Heart right ventricle (tissue), 16 donors: ENCODE data around the gene CFAP70. TPM values are rescaled to one million over a fixed set of nuclear protein-coding genes. Genes with fewer than 3 reads are reported as not detected.
"Not testable (repeated sequence)": the region's sequence is repeated elsewhere in the genome, so short reads cannot be mapped to it uniquely, and the experiment has no call there.

Source experiments
- ATAC-seq, 8 donors: fragments of 200-7000 bp; cut with Tn5 transposase; one replicate each; pipeline ENCODE4 v1.9.1; 2020; ENCODE audit warnings: mild to moderate bottlenecking in 8 of 8, moderate library complexity in 8 of 8, moderate number of reproducible peaks in 1 of 8
- DNase-seq, 2 donors: peaks; one replicate each; pipeline ENCODE4 v3.0.0-alpha.2; 2020
- H3K27ac ChIP-seq, 10 donors: fragments of 200-600 bp; sonication (generic) in 2 of 10; one replicate each; pipeline versions ENCODE4 v1.5.0 to v1.8.0; 2020 to 2022; ENCODE audit warnings: mild to moderate bottlenecking in 3 of 10
- H3K27me3 ChIP-seq, 7 donors: fragments of 200-600 bp; one replicate each; pipeline ENCODE4 v1.8.0; 2021 to 2022; ENCODE audit warnings: mild to moderate bottlenecking in 2 of 7
- H3K36me3 ChIP-seq, 9 donors: fragments of 200-600 bp; sonication (generic) in 1 of 9; one replicate each; pipeline versions ENCODE4 v1.5.0 to v1.8.0; 2020 to 2022; ENCODE audit warnings: mild to moderate bottlenecking in 2 of 9
- H3K4me1 ChIP-seq, 9 donors: fragments of 200-600 bp; sonication (generic) in 1 of 9; one replicate each; pipeline versions ENCODE4 v1.5.0 to v1.8.0; 2020 to 2022; ENCODE audit warnings: mild to moderate bottlenecking in 4 of 9
- H3K4me3 ChIP-seq, 10 donors: fragments of 200-600 bp; sonication (generic) in 2 of 10; one replicate each; pipeline versions ENCODE4 v1.5.0 to v1.8.0; 2020 to 2022; ENCODE audit warnings: mild to moderate bottlenecking in 7 of 10, moderate library complexity in 2 of 10
- H3K9me3 ChIP-seq, 11 donors: fragments of 200-600 bp in 10 of 11; sonication (generic) in 2 of 11; one replicate each; pipeline versions ENCODE4 v1.5.0 to v1.8.0; 2013 to 2022; ENCODE audit warnings: mild to moderate bottlenecking in 2 of 11, control low read depth in 1 of 11, moderate library complexity in 1 of 11
- CTCF ChIP-seq, 9 donors: fragments of 200-600 bp; sonication (generic) in 2 of 9; IDR thresholded peaks; one replicate each; pipeline versions ENCODE4 v1.5.0 to v1.8.0; 2021 to 2022; ENCODE audit warnings: antibody characterized with exemption in 9 of 9, mild to moderate bottlenecking in 5 of 9, moderate library complexity in 1 of 9
- WGBS, 2 donors: extraction: QIAGEN DNeasy Blood & Tissue Kit; methylation state at CpG; one replicate each; pipeline ENCODE4 v1.1.7; 2013; ENCODE audit warnings: inconsistent platforms in 1 of 2; 5-methylcytosine and 5-hydroxymethylcytosine counted together
- intact Hi-C, 10 donors: fragments of 100-400 bp; cut with DNase I; formaldehyde crosslinking; loops; one replicate each; pipeline versions ENCODE4 v1.11.1 to v1.14.2; 2022
- polyA plus RNA-seq, 2 donors: library from polyadenylated mRNA; stranded (reverse); fragments of 200-250 nt; gene quantifications; one replicate each; pipeline ENCODE4 v1.2.3, GENCODE V29; 2013
- total RNA-seq, 10 donors: library from RNA; stranded (reverse); fragmentation: NEBNext Ultra II Directional in 3 of 10; extraction: Animal tissue kit (Norgen Biotek cat#: 25700) in 3 of 10; gene quantifications; one replicate each; pipeline versions ENCODE4 v1.2.1 to v1.2.4, GENCODE V29; 2021 to 2023
- donor health status: Arrhythmogenic right ventricular cardiomyopathy.
- donor health status: ischemic (EF 13 %, LVEDD 7.1; RV severe dilation, severe dysfunction).
- donor health status: healthy with polysubstance abuse.
- donor health status: DM: no; HTN: yes; CAD: no.
- donor health status: DM: no; HTN: no; CAD: no.
- donor health status: ischemic (EF 25% LVEDD 6.9; RV normal size, moderate dysfunction).
- donor health status: ischemic (EF 25% LVEDD 5.7; RV mildly dilated, moderate dysfunction).
- donor health status: healthy.
- donor health status: DM: yes; HTN: yes; CAD: no.
- donor health status: Ischemic cardiomyopathy.
- donor health status: ischemic (EF 35%, LVEDD 5.7; RV mildly dilated, moderate dysfunction).
- donor health status: nonischemic (EF 11% LVEDD 7.7; RV severe dilation, severe dysfunction).
- donor health status: DM: yes; HTN: yes; CAD: no.
- donor health status: PGD.
- donor health status: ischemic (EF 29% LVEDD 5.4; RV normal size, mild dysfunction).
- donor health status: nonischemic (EF 23%, LVEDD 6.1; RV moderate dilation, normal function).

Gene CFAP70
- total and polyA plus RNA-seq, 12 donors: 0.25 to 5.4 (median 1.9) TPM

GRCh38 chr10:73262880-73263555 is 95.6 kb downstream of the CFAP70 start:
- Histone ChIP-seq H3K27me3 (no peaks in the 10 kb centered on the region), H3K36me3 (no peaks in the 10 kb centered on the region), H3K4me3 (no peak overlapping the region), H3K4me1 (no peaks in the 10 kb centered on the region), H3K9me3 (peaks cover 0 to 16% (median 0%) of the 10 kb centered on the region in 11 donors), H3K27ac (no peak overlapping the region)
- 73 to 74% methylated on average over 5 of the region's 5 CpGs for WGBS, 2 donors
- intact Hi-C loops: no loop called here
- DNase-seq (no peak), ATAC-seq (no peak)
- TF ChIP-seq CTCF (IDR thresholded peaks at IDR 0.05): no peak

GRCh38 chr10:73262105-73262730 is 96.4 kb downstream of the CFAP70 start:
- WGBS, 2 donors: 64 to 68% methylated on average over 4 of the region's 4 CpGs
- intact Hi-C loops: no loop called here
- TF ChIP-seq CTCF (IDR thresholded peaks at IDR 0.05): no peak

GRCh38 chr10:73261362-73261995 is 97.2 kb downstream of the CFAP70 start:
- DNase-seq (no peak), ATAC-seq (no peak)
- Histone ChIP-seq H3K27me3 (no peaks in the 10 kb centered on the region), H3K9me3 (peaks cover 0 to 16% (median 0%) of the 10 kb centered on the region in 11 donors), H3K4me3 (no peak overlapping the region), H3K27ac (no peak overlapping the region), H3K4me1 (no peaks in the 10 kb centered on the region), H3K36me3 (no peaks in the 10 kb centered on the region)
- 87 to 93% methylated on average over 9 of the region's 9 CpGs for WGBS, 2 donors
- intact Hi-C loops: no loop called here
- TF ChIP-seq CTCF (IDR thresholded peaks at IDR 0.05): no peak

More at GRCh38 chr10:73262105-73262730, 96.4 kb downstream of the CFAP70 start:
- Histone ChIP-seq H3K27me3 (no peaks in the 10 kb centered on the region), H3K4me3 (no peak overlapping the region), H3K4me1 (no peaks in the 10 kb centered on the region), H3K27ac (no peak overlapping the region), H3K9me3 (peaks cover 0 to 16% (median 0%) of the 10 kb centered on the region in 11 donors), H3K36me3 (no peaks in the 10 kb centered on the region)
- ATAC-seq (no peak), DNase-seq (no peak)

- not testable (repeated sequence) for H3K4me3 ChIP-seq, H3K4me1 ChIP-seq, ATAC-seq, H3K27ac ChIP-seq, H3K36me3 ChIP-seq, DNase-seq, H3K27me3 ChIP-seq
- intact Hi-C loops: loop anchor here in 1 of 10 donors (10.0 kb wide), 1 partner anchor 236 kb away; the partner anchor contains the start of gene PPP3CB
- peaks cover 0 to 16% (median 0%) of the 10 kb centered on the region in 11 donors for H3K9me3 ChIP-seq
- 94 to 97% methylated on average over 10 of the region's 10 CpGs for WGBS, 2 donors
Measured at GRCh38 chr10:73258612-73259011, 100.1 kb downstream of the CFAP70 start.
